HepG2 (cell line): Measurements from ENCODE around the gene ZNF33B. TPM values are rescaled to one million over a fixed set of nuclear protein-coding genes. Genes with fewer than 3 reads are reported as not detected.

Source experiments
- FOXO4 ChIP-seq: sonication (generic); formaldehyde crosslinking; conservative IDR thresholded peaks from 2 replicates; pipeline ENCODE4 v1.8.1; 2023; ENCODE audit warnings: missing genetic modification reagents
- FOXP1 ChIP-seq, 2 experiments: fragments of 450-650 bp in 1 of 2; IDR thresholded peaks; 2 replicates each; pipeline ENCODE4 v1.6.1; 2017 to 2018; ENCODE audit warnings: antibody characterized with exemption in 1 of 2
- MYC ChIP-seq: sonication (generic); formaldehyde crosslinking; IDR thresholded peaks from 2 replicates; pipeline ENCODE4 v1.9.0; 2021; ENCODE audit warnings: missing genetic modification reagents, borderline replicate concordance
- PHB2 ChIP-seq: fragments of 450-650 bp; IDR thresholded peaks from 2 replicates; pipeline ENCODE4 v1.6.1; 2018; ENCODE audit not compliant: partially characterized antibody
- REL ChIP-seq: sonication (generic); formaldehyde crosslinking; conservative IDR thresholded peaks from 2 replicates; pipeline ENCODE4 v1.8.0; 2022; ENCODE audit warnings: mild to moderate bottlenecking, missing genetic modification reagents, moderate library complexity
- SCMH1 ChIP-seq: sonication (generic); formaldehyde crosslinking; IDR thresholded peaks from 2 replicates; pipeline ENCODE4 v1.9.0; 2021; ENCODE audit warnings: missing genetic modification reagents, mild to moderate bottlenecking, borderline replicate concordance
- SKI ChIP-seq: fragments of 450-650 bp; IDR thresholded peaks from one replicate; pipeline ENCODE4 v1.6.1; 2018; ENCODE audit warnings: mild to moderate bottlenecking; ENCODE audit not compliant: partially characterized antibody
- SMARCE1 ChIP-seq: fragments of 450-650 bp; IDR thresholded peaks from 2 replicates; pipeline ENCODE4 v1.6.1; 2017; ENCODE audit warnings: borderline replicate concordance
- TMF1 ChIP-seq: sonication (generic); formaldehyde crosslinking; IDR thresholded peaks from 2 replicates; pipeline ENCODE4 v1.8.1; 2022; ENCODE audit warnings: low read depth, missing genetic modification reagents
- TRAFD1 ChIP-seq: sonication (generic); formaldehyde crosslinking; IDR thresholded peaks from 2 replicates; pipeline ENCODE4 v1.5.1; 2020; ENCODE audit warnings: missing genetic modification reagents, mild to moderate bottlenecking, borderline replicate concordance
- ZMAT3 ChIP-seq: sonication (generic); formaldehyde crosslinking; conservative IDR thresholded peaks from 2 replicates; pipeline ENCODE4 v1.7.0; 2021; ENCODE audit warnings: missing genetic modification reagents
- ZNF282 ChIP-seq: fragments of 450-650 bp; IDR thresholded peaks from 2 replicates; pipeline ENCODE4 v1.6.1; 2018; ENCODE audit not compliant: partially characterized antibody
- ZNF484 ChIP-seq: sonication (generic); formaldehyde crosslinking; IDR thresholded peaks from 2 replicates; pipeline ENCODE4 v1.5.1; 2020; ENCODE audit warnings: mild to moderate bottlenecking, low read depth, missing genetic modification reagents, borderline replicate concordance
- ZNF501 ChIP-seq: sonication (generic); formaldehyde crosslinking; IDR thresholded peaks from 2 replicates; pipeline ENCODE4 v1.5.1; 2020; ENCODE audit warnings: mild to moderate bottlenecking, moderate library complexity, missing genetic modification reagents
- ZNF790 ChIP-seq: sonication (generic); formaldehyde crosslinking; IDR thresholded peaks from 2 replicates; pipeline ENCODE4 v1.8.0; 2022; ENCODE audit warnings: missing genetic modification reagents, mild to moderate bottlenecking, borderline replicate concordance
- polyA plus RNA-seq, 8 experiments: library from polyadenylated mRNA; depleted of rRNA in 3 of 8; stranded (reverse) in 7 of 8; unstranded in 1 of 8; fragments of >200 nt; fragmentation: Illumina TruSeq in 4 of 8; extraction: Trizol in 4 of 8; gene quantifications; 2 replicates each; pipeline versions ENCODE4 v1.2.1 to v1.2.3, GENCODE V29; 2011 to 2016; ENCODE audit warnings: low read depth in 4 of 8, missing spikeins in 1 of 8, mixed read lengths in 1 of 8; ENCODE audit not compliant: insufficient read depth in 1 of 8
- total RNA-seq, 5 experiments: library from RNA; depleted of rRNA; stranded (reverse); fragments of >200 nt; fragmentation: Illumina TruSeq; extraction: Trizol; gene quantifications; 2 replicates each; pipeline ENCODE4 v1.2.3, GENCODE V29; 2016; ENCODE audit warnings: low read depth in 1 of 5
- TF ChIP-seq, protein P1 (sequence below): sonication (generic); formaldehyde crosslinking; IDR thresholded peaks from 2 replicates; pipeline ENCODE4 v1.4.0; 2020; ENCODE audit warnings: missing genetic modification reagents, mild to moderate bottlenecking, borderline replicate concordance
- TF ChIP-seq, protein P2 (sequence below): sonication (generic); formaldehyde crosslinking; IDR thresholded peaks from 2 replicates; pipeline ENCODE4 v1.5.1; 2020; ENCODE audit warnings: mild to moderate bottlenecking, missing genetic modification reagents
- TF ChIP-seq, protein P3 (sequence below): sonication (generic); formaldehyde crosslinking; IDR thresholded peaks from 2 replicates; pipeline ENCODE4 v1.5.0; 2020; ENCODE audit warnings: missing genetic modification reagents

The ZNF33B gene
- total and polyA plus RNA-seq, 2 of the 13 experiments (the other 11 are each of a cell fraction or from before 2014, with no cell fraction given) = 18.4 to 23.5 TPM

- TF ChIP-seq, protein P1, sequence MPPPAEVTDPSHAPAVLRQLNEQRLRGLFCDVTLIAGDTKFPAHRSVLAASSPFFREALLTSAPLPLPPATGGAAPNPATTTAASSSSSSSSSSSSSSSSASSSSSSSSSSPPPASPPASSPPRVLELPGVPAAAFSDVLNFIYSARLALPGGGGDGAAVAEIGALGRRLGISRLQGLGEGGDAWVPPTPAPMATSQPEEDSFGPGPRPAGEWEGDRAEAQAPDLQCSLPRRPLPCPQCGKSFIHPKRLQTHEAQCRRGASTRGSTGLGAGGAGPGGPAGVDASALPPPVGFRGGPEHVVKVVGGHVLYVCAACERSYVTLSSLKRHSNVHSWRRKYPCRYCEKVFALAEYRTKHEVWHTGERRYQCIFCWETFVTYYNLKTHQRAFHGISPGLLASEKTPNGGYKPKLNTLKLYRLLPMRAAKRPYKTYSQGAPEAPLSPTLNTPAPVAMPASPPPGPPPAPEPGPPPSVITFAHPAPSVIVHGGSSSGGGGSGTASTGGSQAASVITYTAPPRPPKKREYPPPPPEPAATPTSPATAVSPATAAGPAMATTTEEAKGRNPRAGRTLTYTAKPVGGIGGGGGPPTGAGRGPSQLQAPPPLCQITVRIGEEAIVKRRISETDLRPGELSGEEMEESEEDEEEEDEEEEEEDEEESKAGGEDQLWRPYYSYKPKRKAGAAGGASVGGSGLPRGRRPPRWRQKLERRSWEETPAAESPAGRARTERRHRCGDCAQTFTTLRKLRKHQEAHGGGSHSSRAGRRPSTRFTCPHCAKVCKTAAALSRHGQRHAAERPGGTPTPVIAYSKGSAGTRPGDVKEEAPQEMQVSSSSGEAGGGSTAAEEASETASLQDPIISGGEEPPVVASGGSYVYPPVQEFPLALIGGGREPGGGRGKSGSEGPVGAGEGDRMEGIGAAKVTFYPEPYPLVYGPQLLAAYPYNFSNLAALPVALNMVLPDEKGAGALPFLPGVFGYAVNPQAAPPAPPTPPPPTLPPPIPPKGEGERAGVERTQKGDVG (CRISPR knock-in tag) = no peak
- TF ChIP-seq FOXO4 (CRISPR knock-in tag) (no peak), REL (CRISPR knock-in tag) (no peak), TMF1 (CRISPR knock-in tag) (0 out of 2 replicates have a peak, but pooled peaks have one; percentile 64), ZNF282 (no peak), ZMAT3 (CRISPR knock-in tag) (no peak), SMARCE1 (no peak), ZNF501 (CRISPR knock-in tag) (peak; percentile 77), ZNF790 (no peak), FOXP1 (IDR thresholded peaks at IDR 0.05) (no peak), FOXP1 (CRISPR knock-in tag; IDR thresholded peaks at IDR 0.05) (no peak), MYC (CRISPR knock-in tag) (peak; percentile 64; the same call in 1 of the 2 replicates), TRAFD1 (CRISPR knock-in tag) (no peak), SKI (no peak), ZNF484 (no peak), PHB2 (no peak), SCMH1 (CRISPR knock-in tag) (no peak)
- TF ChIP-seq, protein P2, sequence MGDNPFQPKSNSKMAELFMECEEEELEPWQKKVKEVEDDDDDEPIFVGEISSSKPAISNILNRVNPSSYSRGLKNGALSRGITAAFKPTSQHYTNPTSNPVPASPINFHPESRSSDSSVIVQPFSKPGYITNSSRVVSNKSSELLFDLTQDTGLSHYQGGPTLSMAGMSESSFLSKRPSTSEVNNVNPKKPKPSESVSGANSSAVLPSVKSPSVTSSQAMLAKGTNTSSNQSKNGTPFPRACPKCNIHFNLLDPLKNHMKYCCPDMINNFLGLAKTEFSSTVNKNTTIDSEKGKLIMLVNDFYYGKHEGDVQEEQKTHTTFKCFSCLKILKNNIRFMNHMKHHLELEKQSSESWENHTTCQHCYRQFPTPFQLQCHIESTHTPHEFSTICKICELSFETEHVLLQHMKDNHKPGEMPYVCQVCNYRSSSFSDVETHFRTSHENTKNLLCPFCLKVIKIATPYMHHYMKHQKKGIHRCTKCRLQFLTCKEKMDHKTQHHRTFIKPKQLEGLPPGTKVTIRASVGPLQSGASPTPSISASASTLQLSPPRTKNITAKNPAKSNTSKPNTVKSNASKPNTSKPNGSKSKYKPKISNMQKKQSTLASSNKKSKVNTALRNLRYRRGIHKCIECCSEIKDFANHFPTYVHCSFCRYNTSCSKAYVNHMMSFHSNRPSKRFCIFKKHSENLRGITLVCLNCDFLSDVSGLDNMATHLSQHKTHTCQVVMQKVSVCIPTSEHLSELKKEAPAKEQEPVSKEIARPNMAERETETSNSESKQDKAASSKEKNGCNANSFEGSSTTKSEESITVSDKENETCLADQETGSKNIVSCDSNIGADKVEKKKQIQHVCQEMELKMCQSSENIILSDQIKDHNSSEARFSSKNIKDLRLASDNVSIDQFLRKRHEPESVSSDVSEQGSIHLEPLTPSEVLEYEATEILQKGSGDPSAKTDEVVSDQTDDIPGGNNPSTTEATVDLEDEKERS = no peak
- TF ChIP-seq, protein P3, sequence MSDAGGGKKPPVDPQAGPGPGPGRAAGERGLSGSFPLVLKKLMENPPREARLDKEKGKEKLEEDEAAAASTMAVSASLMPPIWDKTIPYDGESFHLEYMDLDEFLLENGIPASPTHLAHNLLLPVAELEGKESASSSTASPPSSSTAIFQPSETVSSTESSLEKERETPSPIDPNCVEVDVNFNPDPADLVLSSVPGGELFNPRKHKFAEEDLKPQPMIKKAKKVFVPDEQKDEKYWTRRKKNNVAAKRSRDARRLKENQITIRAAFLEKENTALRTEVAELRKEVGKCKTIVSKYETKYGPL = no peak
Measured at GRCh38 chr10:42552188-42553063, 85.9 kb downstream of the ZNF33B start (continued).
